ENCODE results near the gene GRIN3B. TPM values are rescaled to one million over a fixed set of nuclear protein-coding genes. Genes with fewer than 3 reads are reported as not detected.

The GRIN3B gene
- polyA plus RNA-seq, 3 donors = 0.37 to 0.38 (median 0.37) TPM

GRCh38 chr19:989381-990081 lies 10.7 kb upstream of the GRIN3B start:
- no peak for DNase-seq (ENCODE audit: low read depth in 3 of 3, low spot score in 2 of 3)

DNA sequence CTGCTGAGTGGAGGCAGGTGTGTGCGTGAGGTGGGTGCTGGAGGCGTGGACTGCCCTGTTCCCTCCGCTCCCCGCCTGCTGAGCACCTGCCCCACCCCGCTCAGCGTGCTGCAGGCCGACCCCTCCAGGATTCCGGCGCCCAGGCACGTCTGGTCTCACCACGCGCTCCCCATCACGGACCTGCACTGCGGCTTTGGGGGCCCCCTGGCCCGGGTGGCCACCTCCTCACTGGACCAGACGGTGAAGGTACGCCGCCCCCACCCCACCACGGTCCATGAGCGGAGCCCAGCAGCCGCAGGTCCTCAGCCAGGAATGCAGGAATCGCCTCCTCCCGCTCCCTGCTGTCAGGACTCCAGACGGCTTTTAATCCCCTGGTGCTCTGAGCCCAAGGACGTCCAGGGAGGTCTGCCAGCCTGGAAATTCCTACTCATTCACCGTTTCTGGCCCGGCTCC lies 10.1 kb upstream of the GRIN3B start:
- no peak for DNase-seq (ENCODE audit: low read depth in 3 of 3, low spot score in 2 of 3)

GRCh38 chr19:990746-991145 lies 9.5 kb upstream of the GRIN3B start:
- no peak for DNase-seq (ENCODE audit: low read depth in 3 of 3, low spot score in 2 of 3)

DNA sequence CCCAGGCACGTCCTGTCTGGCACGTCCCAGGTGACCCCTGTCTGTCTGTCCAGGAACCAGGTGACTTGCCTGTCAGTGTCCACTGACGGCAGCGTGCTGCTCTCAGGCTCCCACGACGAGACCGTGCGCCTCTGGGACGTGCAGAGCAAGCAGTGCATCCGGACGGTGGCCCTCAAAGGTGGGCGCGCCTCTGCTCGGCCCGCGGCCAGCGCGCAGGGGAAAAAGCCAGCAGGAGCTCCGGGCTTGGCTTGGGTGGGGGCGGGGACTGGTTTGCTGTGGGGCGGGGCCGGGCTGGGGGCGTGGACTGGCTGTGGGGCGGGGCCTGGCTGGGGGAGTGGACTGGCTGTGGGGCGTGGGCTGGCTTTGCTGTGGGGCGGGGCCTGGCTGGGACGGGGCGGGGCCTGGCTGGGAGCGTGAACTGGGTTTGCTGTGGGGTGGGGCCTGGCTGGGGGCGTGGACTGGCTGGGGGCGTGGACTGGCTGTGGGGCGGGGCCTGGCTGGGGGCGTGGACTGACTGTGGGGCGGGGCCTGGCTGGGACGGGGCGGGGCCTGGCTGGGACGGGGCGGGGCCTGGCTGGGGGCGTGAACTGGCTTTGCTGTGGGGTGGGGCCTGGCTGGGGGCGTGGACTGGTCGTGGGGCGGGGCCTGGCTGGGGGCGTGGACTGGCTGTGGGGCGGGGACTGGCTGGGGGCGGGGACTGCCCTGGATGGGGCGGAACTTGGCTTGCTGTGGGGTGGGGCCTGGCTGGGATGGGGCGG lies 8.9 kb upstream of the GRIN3B start:
- no peak for DNase-seq (ENCODE audit: low read depth in 3 of 3, low spot score in 2 of 3)

DNA sequence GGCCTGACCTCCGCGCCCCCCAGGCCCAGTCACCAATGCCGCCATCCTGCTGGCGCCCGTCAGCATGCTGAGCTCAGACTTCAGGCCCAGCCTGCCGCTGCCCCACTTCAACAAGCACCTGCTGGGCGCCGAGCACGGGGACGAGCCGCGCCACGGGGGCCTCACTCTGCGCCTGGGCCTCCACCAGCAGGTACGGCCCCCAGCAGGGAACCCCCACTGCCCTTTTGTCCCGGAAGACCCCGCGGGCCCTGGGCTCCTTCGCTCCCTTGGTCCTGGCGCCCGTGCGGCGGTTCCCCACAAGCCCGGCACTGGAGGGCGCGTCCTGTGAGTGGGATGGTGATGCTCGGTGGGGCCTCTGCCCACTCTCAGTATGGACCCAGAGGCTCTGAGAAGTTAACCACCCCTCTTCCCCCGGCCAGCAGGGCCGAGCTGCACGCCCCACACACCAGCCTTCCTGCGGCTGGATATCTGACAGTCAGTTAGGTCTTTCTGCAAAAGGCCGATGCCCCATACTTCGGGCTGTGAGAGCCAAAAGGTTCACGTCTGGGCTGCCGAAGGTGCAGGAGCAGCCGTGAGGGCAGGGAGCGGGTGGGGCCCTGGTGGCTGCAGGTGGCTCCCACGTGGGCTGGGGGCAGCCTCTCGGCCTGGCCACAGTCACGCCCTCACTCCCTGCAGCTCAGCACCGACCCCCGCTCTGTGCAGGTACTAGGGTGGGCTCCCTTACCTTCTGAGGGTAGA lies 8.1 kb upstream of the GRIN3B start:
- no peak for DNase-seq (ENCODE audit: low read depth in 3 of 3, low spot score in 2 of 3)

GRCh38 chr19:992670-993055 lies 7.6 kb upstream of the GRIN3B start:
- DNase-seq (ENCODE audit: low read depth in 3 of 3, low spot score in 2 of 3) = no peak

DNA sequence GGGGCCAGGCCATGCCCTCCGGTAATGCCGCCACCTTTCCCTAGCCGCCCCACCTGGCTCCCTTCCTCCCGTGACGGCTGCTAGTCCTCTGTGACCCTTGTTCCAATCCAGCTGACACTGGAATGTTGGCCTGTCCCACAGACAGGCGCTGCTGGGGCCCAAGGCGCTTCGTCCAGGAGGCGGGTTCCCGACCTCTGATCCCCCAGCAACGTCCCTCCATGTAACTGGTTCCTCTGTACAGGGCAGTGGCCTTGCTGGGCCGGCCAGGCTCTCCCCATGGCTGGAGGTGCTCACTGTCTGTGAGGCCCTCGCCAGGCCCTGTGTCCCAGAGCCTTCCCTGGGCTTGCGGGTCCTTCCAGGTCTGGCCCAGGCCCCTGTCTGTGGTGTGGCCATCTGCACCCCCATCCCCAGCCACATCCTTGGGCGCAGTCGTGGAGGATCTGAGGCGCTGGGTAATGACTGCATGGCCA lies 6.8 kb upstream of the GRIN3B start:
- no peak for DNase-seq (ENCODE audit: low read depth in 3 of 3, low spot score in 2 of 3)

GRCh38 chr19:993831-994393 lies 6.3 kb upstream of the GRIN3B start:
- DNase-seq (ENCODE audit: low read depth in 3 of 3, low spot score in 2 of 3) = no peak

DNA sequence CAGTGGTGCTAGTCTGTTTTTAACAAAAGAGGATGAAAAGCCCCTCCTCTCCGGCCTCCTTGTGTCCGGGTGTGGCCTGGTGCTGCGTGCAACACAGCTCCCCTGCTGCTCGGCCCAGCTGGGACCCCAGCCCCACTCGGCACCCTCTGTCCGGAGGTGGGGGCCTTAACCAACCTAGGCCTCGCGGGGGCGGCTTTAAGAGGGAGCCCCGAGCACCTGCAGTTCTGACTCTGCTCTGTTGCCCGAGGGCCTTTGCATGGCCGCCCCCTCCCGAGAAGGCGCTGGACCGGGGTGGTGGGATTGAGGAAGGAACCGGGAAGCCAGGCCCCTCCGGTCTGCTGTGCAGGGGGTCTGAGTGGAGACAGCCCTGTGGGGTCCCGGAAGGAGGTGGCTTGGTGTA lies 5.7 kb upstream of the GRIN3B start:
- no peak for DNase-seq (ENCODE audit: low read depth in 3 of 3, low spot score in 2 of 3)

GRCh38 chr19:995051-995827 lies 5.0 kb upstream of the GRIN3B start:
- no peak for DNase-seq (ENCODE audit: low read depth in 3 of 3, low spot score in 2 of 3)

- no peak for DNase-seq (ENCODE audit: low read depth in 3 of 3, low spot score in 2 of 3)
Measured at GRCh38 chr19:996051-996838, 4.0 kb upstream of the GRIN3B start.

- no peak for DNase-seq (ENCODE audit: low read depth in 3 of 3, low spot score in 2 of 3)
Measured at GRCh38 chr19:998064-998463, 2.2 kb upstream of the GRIN3B start.

DNA sequence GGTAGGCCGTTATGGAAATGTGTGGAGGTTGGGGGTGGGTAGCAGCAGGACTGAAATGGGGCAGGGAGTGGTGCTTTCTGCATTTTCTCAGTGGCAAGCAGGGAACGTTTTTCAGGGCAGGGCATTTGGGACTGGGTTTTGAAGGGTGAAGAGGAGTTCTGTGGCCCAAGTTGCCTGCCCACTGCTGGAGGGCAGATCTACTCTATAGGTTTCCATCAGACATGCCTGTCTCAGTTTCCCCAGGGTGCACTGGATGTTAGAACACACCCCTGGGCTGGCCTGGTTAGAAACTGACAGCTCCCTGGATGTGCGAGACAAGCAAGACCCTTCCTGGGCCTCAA lies 870 bp upstream of the GRIN3B start:
- DNase-seq (ENCODE audit: low read depth in 3 of 3, low spot score in 2 of 3) = no peak

DNA sequence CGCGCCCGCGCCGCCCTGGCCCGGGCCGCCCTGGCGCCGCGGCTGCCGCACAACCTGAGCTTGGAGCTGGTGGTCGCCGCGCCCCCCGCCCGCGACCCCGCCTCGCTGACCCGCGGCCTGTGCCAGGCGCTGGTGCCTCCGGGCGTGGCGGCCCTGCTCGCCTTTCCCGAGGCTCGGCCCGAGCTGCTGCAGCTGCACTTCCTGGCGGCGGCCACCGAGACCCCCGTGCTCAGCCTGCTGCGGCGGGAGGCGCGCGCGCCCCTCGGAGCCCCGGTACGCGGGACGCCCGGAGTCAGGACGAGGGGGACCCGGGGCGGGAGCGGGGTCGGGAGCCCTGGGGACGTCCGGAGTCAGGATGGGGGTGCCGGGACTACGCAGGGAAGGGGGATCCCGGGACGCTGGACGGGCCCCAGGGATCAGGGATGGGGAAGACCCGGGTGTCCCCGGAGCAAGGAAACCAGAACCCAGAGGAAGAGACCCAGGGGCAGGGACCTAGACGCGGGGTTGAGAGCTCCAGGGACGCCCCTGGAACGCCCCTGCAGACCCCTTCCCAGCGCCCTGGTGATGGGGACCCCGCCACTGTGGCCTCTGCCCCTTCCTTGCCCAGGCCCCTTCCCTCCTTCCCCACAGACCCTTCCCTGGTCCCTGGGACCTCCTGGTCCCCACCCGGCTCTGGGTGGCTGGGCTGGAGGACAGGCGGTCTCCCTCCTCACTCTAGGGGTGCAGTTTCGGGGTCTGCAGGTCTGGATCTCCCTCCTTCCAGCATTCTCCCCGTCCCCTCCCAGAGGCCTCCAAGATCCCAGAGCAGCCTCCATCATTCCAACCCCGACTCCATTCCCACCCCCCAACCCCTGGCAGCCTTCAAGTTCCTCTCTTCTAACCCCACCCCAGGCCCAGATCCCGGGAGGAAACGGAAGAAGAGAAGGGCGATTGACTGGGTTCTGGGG lies 645 bp downstream of the GRIN3B start:
- DNase-seq (ENCODE audit: low read depth in 3 of 3, low spot score in 2 of 3) = no peak

DNA sequence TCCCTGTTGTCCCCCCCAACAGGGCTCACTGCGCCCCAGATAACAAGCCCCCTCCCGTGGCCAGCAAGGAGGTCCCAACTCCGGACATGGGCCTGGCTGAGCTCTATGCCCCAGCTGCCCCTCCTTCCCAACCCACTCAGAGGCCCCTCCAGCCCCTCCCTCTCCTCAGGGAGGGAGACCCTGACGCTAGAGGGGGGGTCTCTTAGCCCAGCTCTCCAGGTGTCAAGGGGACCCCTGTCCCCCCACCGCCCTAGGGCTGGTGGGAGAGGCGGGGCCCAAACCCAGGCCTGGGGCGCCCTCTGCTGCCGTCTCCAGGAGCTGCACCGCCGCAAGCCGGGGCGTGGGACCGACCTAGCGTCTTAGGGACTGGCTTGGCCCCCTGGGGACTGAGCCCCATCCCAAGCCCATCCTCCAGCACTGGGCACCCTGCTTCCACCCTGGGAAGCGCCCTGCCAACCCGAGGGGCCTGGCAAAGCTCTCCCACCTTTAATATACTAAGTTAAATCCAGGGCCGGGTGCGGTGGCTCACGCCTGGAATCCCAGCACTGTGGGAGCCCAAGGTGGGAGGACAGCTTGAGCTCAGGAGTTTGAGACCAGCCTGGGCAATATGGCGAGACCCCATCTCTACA lies 1.4 kb downstream of the GRIN3B start:
- DNase-seq (ENCODE audit: low read depth in 3 of 3, low spot score in 2 of 3) = no peak

DNA sequence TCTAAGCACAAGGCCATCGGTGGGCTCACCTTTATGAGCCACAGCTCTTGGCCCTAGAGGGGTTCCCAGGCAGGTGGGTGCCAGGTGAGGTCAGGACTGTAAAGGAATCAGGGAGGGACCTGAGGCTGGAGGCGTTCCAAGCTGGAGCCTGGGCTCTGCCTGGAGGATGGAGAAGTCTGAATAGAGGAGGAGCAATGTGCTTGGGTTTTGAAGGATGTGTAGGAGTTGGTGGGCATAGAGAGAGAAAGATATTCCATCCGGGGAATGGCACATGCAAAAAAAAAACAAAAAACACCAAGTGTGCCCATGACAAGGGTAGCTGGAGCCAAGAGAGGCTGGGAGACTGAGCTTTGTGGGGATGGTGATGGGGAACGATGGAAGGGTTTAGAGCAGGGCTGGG lies 2.4 kb downstream of the GRIN3B start:
- DNase-seq (ENCODE audit: low read depth in 3 of 3, low spot score in 2 of 3) = no peak

DNA sequence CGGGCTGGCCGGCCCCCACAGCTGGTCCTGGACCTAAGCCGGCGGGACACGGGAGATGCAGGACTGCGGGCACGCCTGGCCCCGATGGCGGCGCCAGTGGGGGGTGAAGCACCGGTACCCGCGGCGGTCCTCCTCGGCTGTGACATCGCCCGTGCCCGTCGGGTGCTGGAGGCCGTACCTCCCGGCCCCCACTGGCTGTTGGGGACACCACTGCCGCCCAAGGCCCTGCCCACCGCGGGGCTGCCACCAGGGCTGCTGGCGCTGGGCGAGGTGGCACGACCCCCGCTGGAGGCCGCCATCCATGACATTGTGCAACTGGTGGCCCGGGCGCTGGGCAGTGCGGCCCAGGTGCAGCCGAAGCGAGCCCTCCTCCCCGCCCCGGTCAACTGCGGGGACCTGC lies 3.1 kb downstream of the GRIN3B start:
- DNase-seq (ENCODE audit: low read depth in 3 of 3, low spot score in 2 of 3) = no peak

DNA sequence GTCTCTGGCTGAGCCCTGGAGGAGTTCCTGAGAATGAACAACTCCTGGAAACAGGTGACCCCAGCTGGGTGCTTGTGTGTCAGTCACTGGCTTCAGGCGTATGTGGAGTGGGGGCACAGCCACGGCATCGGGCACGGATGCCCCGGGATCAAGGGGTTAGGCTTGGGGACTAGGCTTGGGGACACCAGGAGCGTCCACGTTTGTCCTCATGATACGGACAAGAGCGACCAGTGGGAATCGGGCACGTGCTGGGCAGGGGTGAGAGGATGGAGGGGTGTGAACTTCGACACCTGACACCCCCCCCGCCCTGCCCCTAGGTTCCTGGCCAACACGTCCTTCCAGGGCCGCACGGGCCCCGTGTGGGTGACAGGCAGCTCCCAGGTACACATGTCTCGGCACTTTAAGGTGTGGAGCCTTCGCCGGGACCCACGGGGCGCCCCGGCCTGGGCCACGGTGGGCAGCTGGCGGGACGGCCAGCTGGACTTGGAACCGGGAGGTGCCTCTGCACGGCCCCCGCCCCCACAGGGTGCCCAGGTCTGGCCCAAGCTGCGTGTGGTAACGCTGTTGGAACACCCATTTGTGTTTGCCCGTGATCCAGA lies 4.1 kb downstream of the GRIN3B start:
- no peak for DNase-seq (ENCODE audit: low read depth in 3 of 3, low spot score in 2 of 3)

Data from right renal cortex interstitium (tissue), 3 donors.